CD4-positive, alpha-beta T cell (primary cell): Measurements from ENCODE around the gene XPO6. TPM values are rescaled to one million over a fixed set of nuclear protein-coding genes. Genes with fewer than 3 reads are reported as not detected.
A peak's percentile ranks its signal among the peaks of the same experiment; 100 is the strongest.

ENCODE experiments used
- ATAC-seq: fragments of 200-7000 bp; cut with Tn5 transposase; one replicate; pipeline ENCODE4 v1.10.0; 2022; ENCODE audit warnings: mild to moderate bottlenecking; ENCODE audit not compliant: poor library complexity
- CTCF ChIA-PET: fragments of 350-600 bp; sonication (Branson Sonifier 250); formaldehyde crosslinking; loops from one replicate; lab custom pipeline; 2021; ENCODE audit warnings: antibody characterized with exemption, inconsistent platforms; lab: Charles Lee
- POLR2A ChIA-PET: fragments of 350-600 bp; sonication (Branson Sonifier 250); formaldehyde crosslinking; loops from one replicate; lab custom pipeline; 2021; ENCODE audit warnings: antibody characterized with exemption, inconsistent platforms; lab: Charles Lee
- DNase-seq, 14 experiments: peaks; one replicate each; pipeline ENCODE4 v3.0.0-alpha.2; 2013 to 2020; ENCODE audit warnings: mixed read lengths in 2 of 14
- H3K27ac ChIP-seq, 2 donors: one replicate each; pipeline versions ENCODE4 v1.5.1 to v1.7.0; 2013; ENCODE audit warnings: low read length in 2 of 2, low read depth in 1 of 2, mild to moderate bottlenecking in 1 of 2
- H3K27me3 ChIP-seq, 2 experiments: 1 replicate in 1 of 2; 2 replicates in 1 of 2; pipeline versions ENCODE4 v1.6.1 to v1.7.0; 2013; ENCODE audit warnings: low read length in 2 of 2, control low read depth in 1 of 2, mild to moderate bottlenecking in 1 of 2, moderate library complexity in 1 of 2; ENCODE audit not compliant: insufficient read depth in 2 of 2, control insufficient read depth in 1 of 2
- H3K36me3 ChIP-seq: one replicate; pipeline ENCODE4 v1.6.1; 2013; ENCODE audit warnings: low read length, control low read depth; ENCODE audit not compliant: insufficient read depth
- H3K4me1 ChIP-seq: one replicate; pipeline ENCODE4 v1.6.1; 2013; ENCODE audit warnings: low read length, control low read depth; ENCODE audit not compliant: insufficient read depth
- H3K4me3 ChIP-seq: one replicate; pipeline ENCODE4 v1.5.1; 2013; ENCODE audit warnings: mild to moderate bottlenecking, low read length, moderate library complexity
- H3K9me3 ChIP-seq, 2 experiments: 1 replicate in 1 of 2; 2 replicates in 1 of 2; pipeline versions ENCODE4 v1.6.1 to v1.7.0; 2013; ENCODE audit warnings: low read length in 2 of 2, mild to moderate bottlenecking in 2 of 2, control low read depth in 1 of 2, moderate library complexity in 1 of 2; ENCODE audit not compliant: control insufficient read depth in 1 of 2, insufficient read depth in 1 of 2
- H3K27ac Mint-ChIP-seq: one replicate; pipeline ENCODE4 v1.8.0; 2020; ENCODE audit warnings: mixed read lengths
- H3K27me3 Mint-ChIP-seq: one replicate; pipeline ENCODE4 v1.8.0; 2021; ENCODE audit warnings: mixed read lengths
- H3K36me3 Mint-ChIP-seq: one replicate; pipeline ENCODE4 v1.8.0; 2021; ENCODE audit warnings: low read depth, mixed read lengths
- H3K4me1 Mint-ChIP-seq: one replicate; pipeline ENCODE4 v1.8.0; 2021; ENCODE audit warnings: low read depth, mixed read lengths
- H3K4me3 Mint-ChIP-seq: one replicate; pipeline ENCODE4 v1.8.0; 2020; ENCODE audit warnings: mild to moderate bottlenecking, mixed read lengths
- H3K9me3 Mint-ChIP-seq: one replicate; pipeline ENCODE4 v1.8.0; 2020; ENCODE audit warnings: mixed read lengths
- intact Hi-C, 2 experiments: fragments of 100-400 bp; cut with DNase I in 1 of 2; cut with micrococcal nuclease in 1 of 2; formaldehyde crosslinking; loops; one replicate each; pipeline versions ENCODE4 v1.15.1 to v1.9.0; 2023 to 2025; cut with DNase I, micrococcal nuclease
- total RNA-seq, 174 experiments: library from RNA in 2 of 174; stranded (reverse) in 2 of 174; gene quantifications; one replicate each; pipeline ENCODE4 v1.2.3 and lab custom pipeline; 2021 to 2026
- TF ChIP-seq, protein P1 (sequence below): fragments of 200-600 bp; IDR thresholded peaks from one replicate; pipeline ENCODE4 v1.8.0; 2022; ENCODE audit warnings: antibody characterized with exemption, mild to moderate bottlenecking

The XPO6 gene
- total RNA-seq, 2 experiments from 2014 or later: 378 to 390 TPM

DNA sequence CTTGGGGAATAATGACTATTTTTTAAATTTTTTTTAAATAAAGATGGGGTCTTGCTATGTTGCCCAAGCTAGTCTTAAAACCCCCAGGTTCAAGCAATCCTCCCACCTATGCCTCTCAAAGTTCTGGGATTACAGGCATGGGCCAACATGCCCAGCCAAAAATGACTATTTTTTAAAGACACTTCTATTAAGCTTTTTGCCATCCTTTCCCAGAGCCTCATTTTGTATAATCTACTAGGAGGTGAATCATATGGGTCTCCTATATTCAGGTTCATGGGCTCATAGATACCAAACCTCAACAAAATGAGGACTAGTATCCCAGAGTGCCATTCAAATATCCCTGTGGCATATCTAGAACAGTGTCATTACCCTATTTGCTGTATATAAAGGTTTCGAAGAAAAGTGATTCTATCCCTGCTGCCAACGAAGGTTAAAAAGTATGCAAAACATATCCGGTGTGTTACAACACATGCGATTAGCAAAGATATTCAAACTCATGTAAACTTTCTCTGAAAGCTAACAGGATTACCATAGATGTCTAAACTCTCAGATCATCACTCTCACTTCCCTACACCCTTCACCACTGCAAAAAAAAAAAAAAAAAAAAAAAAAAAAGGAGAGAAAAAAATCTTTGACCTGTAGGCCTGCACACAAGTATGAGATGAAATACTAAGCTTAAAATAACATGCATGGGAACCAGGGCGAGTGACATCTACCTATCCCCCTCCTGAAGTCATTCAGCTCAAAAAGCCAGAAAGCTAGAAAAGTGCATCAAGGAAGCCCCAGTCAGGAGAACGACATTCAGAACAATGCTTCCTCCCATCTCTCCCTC is 23.5 kb downstream of the XPO6 start:
- Histone ChIP-seq H3K4me3 (no peak overlapping the region), H3K27ac (peak overlapping the region; percentile 67 to 81), H3K27me3 (no peaks in the 10 kb centered on the region), H3K4me1 (peaks cover 78% of the 10 kb centered on the region), H3K36me3 (peaks cover 6% of the 10 kb centered on the region), H3K9me3 (no peaks in the 10 kb centered on the region)
- peaks cover 93% of the 10 kb centered on the region for H3K4me1 Mint-ChIP-seq
- DNase-seq: peak in 3 of 14 experiments; percentile 43 to 54 (median 44)
- TF ChIP-seq, protein P1, sequence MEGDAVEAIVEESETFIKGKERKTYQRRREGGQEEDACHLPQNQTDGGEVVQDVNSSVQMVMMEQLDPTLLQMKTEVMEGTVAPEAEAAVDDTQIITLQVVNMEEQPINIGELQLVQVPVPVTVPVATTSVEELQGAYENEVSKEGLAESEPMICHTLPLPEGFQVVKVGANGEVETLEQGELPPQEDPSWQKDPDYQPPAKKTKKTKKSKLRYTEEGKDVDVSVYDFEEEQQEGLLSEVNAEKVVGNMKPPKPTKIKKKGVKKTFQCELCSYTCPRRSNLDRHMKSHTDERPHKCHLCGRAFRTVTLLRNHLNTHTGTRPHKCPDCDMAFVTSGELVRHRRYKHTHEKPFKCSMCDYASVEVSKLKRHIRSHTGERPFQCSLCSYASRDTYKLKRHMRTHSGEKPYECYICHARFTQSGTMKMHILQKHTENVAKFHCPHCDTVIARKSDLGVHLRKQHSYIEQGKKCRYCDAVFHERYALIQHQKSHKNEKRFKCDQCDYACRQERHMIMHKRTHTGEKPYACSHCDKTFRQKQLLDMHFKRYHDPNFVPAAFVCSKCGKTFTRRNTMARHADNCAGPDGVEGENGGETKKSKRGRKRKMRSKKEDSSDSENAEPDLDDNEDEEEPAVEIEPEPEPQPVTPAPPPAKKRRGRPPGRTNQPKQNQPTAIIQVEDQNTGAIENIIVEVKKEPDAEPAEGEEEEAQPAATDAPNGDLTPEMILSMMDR: no peak
- H3K27ac Mint-ChIP-seq: peak overlapping the region; percentile 93
- H3K36me3 Mint-ChIP-seq: peaks cover 64% of the 10 kb centered on the region
- H3K9me3 Mint-ChIP-seq: peaks cover 2% of the 10 kb centered on the region
- ChIA-PET CTCF (interaction anchor here (0.9 to 4.3 kb wide), 9 partner anchors 10 to 51 kb away, joined by 3 to 23 read pairs (median 5); no protein-coding TSS in a partner anchor), POLR2A (interaction anchor here (0.8 to 4.4 kb wide), 13 partner anchors 9 to 51 kb away, joined by 3 to 30 read pairs (median 5); partner anchors contain the start of gene XPO6)
- no peaks in the 10 kb centered on the region for H3K27me3 Mint-ChIP-seq
- no peak for ATAC-seq
- intact Hi-C loops: loop anchor here in 1 of 2 experiments (2.0 kb wide), 1 partner anchor 16 kb away; no protein-coding TSS in a partner anchor
- peak overlapping the region; percentile 76 for H3K4me3 Mint-ChIP-seq

DNA sequence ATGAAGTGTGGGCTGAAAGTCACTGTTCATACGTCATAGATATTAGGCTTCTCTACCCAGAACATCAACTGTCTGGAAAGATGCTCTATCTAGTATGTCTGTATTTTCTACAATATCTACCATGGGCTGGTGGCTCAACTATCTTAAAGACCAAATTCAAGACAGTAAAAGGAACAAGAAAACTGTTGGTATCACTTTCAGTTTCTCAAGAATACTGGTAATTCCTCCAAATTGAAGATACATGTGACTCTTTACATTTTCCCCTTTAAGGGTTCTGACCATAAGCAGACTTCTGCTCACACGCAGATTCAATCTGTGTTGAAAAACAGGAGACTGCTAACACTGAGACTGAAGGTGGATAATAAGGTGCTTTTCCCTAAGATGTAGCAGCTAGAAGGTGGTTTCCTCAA is 24.2 kb downstream of the XPO6 start:
- DNase-seq (peak in 3 of 14 experiments; percentile 70 to 74 (median 71)), ATAC-seq (peak; percentile 21)
- TF ChIP-seq, protein P1: no peak
- intact Hi-C loops: loop anchor here in 1 of 2 experiments (2.0 kb wide), 1 partner anchor 15 kb away; no protein-coding TSS in a partner anchor
- peaks cover 2% of the 10 kb centered on the region for H3K9me3 Mint-ChIP-seq
- Histone ChIP-seq H3K4me3 (peak overlapping the region; percentile 14), H3K9me3 (no peaks in the 10 kb centered on the region), H3K27me3 (no peaks in the 10 kb centered on the region), H3K36me3 (peaks cover 6% of the 10 kb centered on the region), H3K4me1 (peaks cover 75% of the 10 kb centered on the region), H3K27ac (peak overlapping the region; percentile 67 to 81)
- CTCF ChIA-PET: interaction anchor here (0.9 to 4.3 kb wide), 7 partner anchors 9 to 51 kb away, joined by 3 to 23 read pairs (median 5); no protein-coding TSS in a partner anchor
- POLR2A ChIA-PET: interaction anchor here (1.0 to 4.4 kb wide), 12 partner anchors 8 to 89 kb away, joined by 3 to 30 read pairs (median 5); partner anchors contain the start of gene XPO6
- peak overlapping the region; percentile 67 for H3K4me3 Mint-ChIP-seq
- H3K4me1 Mint-ChIP-seq: peaks cover 93% of the 10 kb centered on the region
- peaks cover 64% of the 10 kb centered on the region for H3K36me3 Mint-ChIP-seq
- H3K27ac Mint-ChIP-seq: peak overlapping the region; percentile 93
- no peaks in the 10 kb centered on the region for H3K27me3 Mint-ChIP-seq

DNA sequence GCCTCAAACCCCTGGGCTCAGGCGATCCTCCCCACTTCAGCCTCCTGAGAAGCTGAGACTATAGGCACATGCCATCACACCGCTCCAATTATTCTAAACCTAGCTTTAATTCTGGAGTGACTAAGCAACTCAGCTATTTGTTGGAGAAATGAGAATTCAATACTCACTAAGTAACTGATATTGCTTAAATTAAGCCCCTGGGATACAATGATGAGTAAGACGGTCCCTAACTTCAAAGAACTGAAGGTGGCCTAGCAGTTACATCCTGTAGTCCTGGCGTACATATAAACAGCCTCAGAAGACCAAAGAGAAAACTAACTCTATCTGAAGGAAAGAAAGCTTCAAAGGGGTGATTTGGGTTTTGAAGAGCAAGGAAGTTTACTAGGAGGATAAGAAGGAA is 25.0 kb downstream of the XPO6 start:
- H3K27ac Mint-ChIP-seq: peak overlapping the region; percentile 93
- Histone ChIP-seq H3K4me3 (peak overlapping the region; percentile 14), H3K27me3 (no peaks in the 10 kb centered on the region), H3K27ac (peak overlapping the region; percentile 67 to 81), H3K4me1 (peaks cover 73% of the 10 kb centered on the region), H3K36me3 (peaks cover 6% of the 10 kb centered on the region), H3K9me3 (no peaks in the 10 kb centered on the region)
- TF ChIP-seq, protein P1: peak; percentile 15
- ATAC-seq (peak; percentile 60), DNase-seq (peak in 4 of 14 experiments; percentile 24 to 79 (median 64))
- H3K4me1 Mint-ChIP-seq: peaks cover 95% of the 10 kb centered on the region
- peaks cover 2% of the 10 kb centered on the region for H3K9me3 Mint-ChIP-seq
- H3K27me3 Mint-ChIP-seq: no peaks in the 10 kb centered on the region
- peaks cover 69% of the 10 kb centered on the region for H3K36me3 Mint-ChIP-seq
- intact Hi-C loops: no loop called here
- ChIA-PET POLR2A (interaction anchor here (0.6 to 4.4 kb wide), 10 partner anchors 10 to 90 kb away, joined by 3 to 30 read pairs (median 4); partner anchors contain the start of gene XPO6), CTCF (interaction anchor here (1.0 to 4.3 kb wide), 6 partner anchors 23 to 50 kb away, joined by 4 to 23 read pairs (median 10); no protein-coding TSS in a partner anchor)
- H3K4me3 Mint-ChIP-seq: peak overlapping the region; percentile 67
